HUES48 (cell line): ENCODE data around the gene F2RL1.
"Not testable (repeated sequence)": the region's sequence is repeated elsewhere in the genome, so short reads cannot be mapped to it uniquely, and the experiment has no call there.

Experiments
- H3K27ac ChIP-seq: one replicate; pipeline ENCODE4 v1.7.0; 2013; ENCODE audit warnings: low read depth, low read length, inconsistent platforms
- H3K27me3 ChIP-seq: 2 replicates; pipeline ENCODE4 v1.6.1; 2013; ENCODE audit warnings: mild to moderate bottlenecking, low read length; ENCODE audit not compliant: control insufficient read depth, insufficient read depth
- H3K36me3 ChIP-seq: 2 replicates; pipeline ENCODE4 v1.6.1; 2013; ENCODE audit warnings: low read length; ENCODE audit not compliant: control insufficient read depth, insufficient read depth
- H3K4me1 ChIP-seq: 2 replicates; pipeline ENCODE4 v1.6.1; 2013; ENCODE audit warnings: mild to moderate bottlenecking, low read length; ENCODE audit not compliant: control insufficient read depth, insufficient read depth
- H3K4me3 ChIP-seq: 2 replicates; pipeline ENCODE4 v1.5.1; 2013; ENCODE audit warnings: mild to moderate bottlenecking, low read depth, low read length
- H3K9ac ChIP-seq: 2 replicates; pipeline ENCODE4 v1.6.1; 2013; ENCODE audit warnings: mild to moderate bottlenecking, low read depth, low read length, moderate library complexity
- H3K9me3 ChIP-seq: 2 replicates; pipeline ENCODE4 v1.6.1; 2013; ENCODE audit warnings: low read length; ENCODE audit not compliant: control insufficient read depth, insufficient read depth

F2RL1 gene

GRCh38 chr5:76821136-76821535 is 2.3 kb downstream of the F2RL1 start:
- Histone ChIP-seq H3K4me3 (peak overlapping the region; percentile 89), H3K9me3 (no peaks in the 10 kb centered on the region), H3K27ac (peak overlapping the region; percentile 2), H3K36me3 (no peaks in the 10 kb centered on the region), H3K4me1 (peaks cover 12% of the 10 kb centered on the region), H3K9ac (no peak overlapping the region), H3K27me3 (peaks cover 11% of the 10 kb centered on the region; the same call in 1 of the 2 replicates)

GRCh38 chr5:76822105-76822731 is 3.4 kb downstream of the F2RL1 start:
- Histone ChIP-seq H3K4me1 (peaks cover 12% of the 10 kb centered on the region), H3K27me3 (peaks cover 11% of the 10 kb centered on the region; the same call in 1 of the 2 replicates)
- not testable (repeated sequence) for H3K9me3 ChIP-seq, H3K36me3 ChIP-seq, H3K9ac ChIP-seq, H3K27ac ChIP-seq, H3K4me3 ChIP-seq

- not testable (repeated sequence) for H3K9ac ChIP-seq, H3K36me3 ChIP-seq, H3K27ac ChIP-seq, H3K4me1 ChIP-seq, H3K9me3 ChIP-seq, H3K27me3 ChIP-seq, H3K4me3 ChIP-seq
These were observed 7.6 kb downstream of the F2RL1 start for GRCh38 chr5:76826416-76826815.

GRCh38 chr5:76831110-76831452 is 12.3 kb downstream of the F2RL1 start:
- no peaks in the 10 kb centered on the region for H3K9me3 ChIP-seq
- no peak overlapping the region for H3K27ac ChIP-seq
- no peak overlapping the region for H3K9ac ChIP-seq
- no peaks in the 10 kb centered on the region for H3K27me3 ChIP-seq
- H3K4me3 ChIP-seq: no peak overlapping the region
- no peaks in the 10 kb centered on the region for H3K4me1 ChIP-seq
- H3K36me3 ChIP-seq: peaks cover 21% of the 10 kb centered on the region

- Histone ChIP-seq H3K27ac (no peak overlapping the region), H3K4me3 (no peak overlapping the region)
These were observed 17.4 kb downstream of the F2RL1 start for GRCh38 chr5:76836181-76836580.

GRCh38 chr5:76836585-76836984 is 17.8 kb downstream of the F2RL1 start:
- Histone ChIP-seq H3K4me1 (peaks cover 9% of the 10 kb centered on the region; the same call in 1 of the 2 replicates), H3K27ac (no peak overlapping the region), H3K9me3 (no peaks in the 10 kb centered on the region), H3K9ac (no peak overlapping the region), H3K36me3 (peaks cover 21% of the 10 kb centered on the region), H3K4me3 (no peak overlapping the region), H3K27me3 (peaks cover 3% of the 10 kb centered on the region; the same call in 1 of the 2 replicates)

More at GRCh38 chr5:76836181-76836580, 17.4 kb downstream of the F2RL1 start:
- peaks cover 21% of the 10 kb centered on the region for H3K36me3 ChIP-seq
- no peak overlapping the region for H3K9ac ChIP-seq
- peaks cover 3% of the 10 kb centered on the region; the same call in 1 of the 2 replicates for H3K27me3 ChIP-seq
- no peaks in the 10 kb centered on the region for H3K9me3 ChIP-seq
- H3K4me1 ChIP-seq: peaks cover 9% of the 10 kb centered on the region; the same call in 1 of the 2 replicates

GRCh38 chr5:76838481-76839261 is 19.8 kb downstream of the F2RL1 start:
- H3K4me3 ChIP-seq: no peak overlapping the region
- peaks cover 9% of the 10 kb centered on the region for H3K36me3 ChIP-seq
- peak overlapping the region; percentile 59 for H3K27ac ChIP-seq
- H3K9ac ChIP-seq: no peak overlapping the region; the same call in 1 of the 2 replicates
- peaks cover 3% of the 10 kb centered on the region; the same call in 1 of the 2 replicates for H3K27me3 ChIP-seq
- peaks cover 9% of the 10 kb centered on the region; the same call in 1 of the 2 replicates for H3K4me1 ChIP-seq
- H3K9me3 ChIP-seq: no peaks in the 10 kb centered on the region

GRCh38 chr5:76841361-76841760 is 22.5 kb downstream of the F2RL1 start:
- Histone ChIP-seq H3K36me3 (no peaks in the 10 kb centered on the region), H3K4me3 (no peak overlapping the region), H3K27me3 (peaks cover 3% of the 10 kb centered on the region; the same call in 1 of the 2 replicates), H3K9ac (no peak overlapping the region), H3K4me1 (peaks cover 9% of the 10 kb centered on the region; the same call in 1 of the 2 replicates), H3K9me3 (peaks cover 9% of the 10 kb centered on the region), H3K27ac (no peak overlapping the region)

GRCh38 chr5:76845890-76846289 is 27.1 kb downstream of the F2RL1 start:
- H3K36me3 ChIP-seq: no peaks in the 10 kb centered on the region
- H3K4me1 ChIP-seq: no peaks in the 10 kb centered on the region
- no peaks in the 10 kb centered on the region for H3K27me3 ChIP-seq
- no peak overlapping the region for H3K4me3 ChIP-seq
- no peak overlapping the region for H3K27ac ChIP-seq
- H3K9ac ChIP-seq: no peak overlapping the region
- H3K9me3 ChIP-seq: peaks cover 9% of the 10 kb centered on the region

GRCh38 chr5:76849419-76850291 is 30.8 kb downstream of the F2RL1 start, which contains the start of gene S100Z:
S100Z (plus strand) TSS chr5:76850014; CDS start chr5:76875360, 25,346 bp downstream.
- Histone ChIP-seq H3K4me1 (no peaks in the 10 kb centered on the region), H3K9ac (no peak within 1 kb of the TSS), H3K36me3 (no peaks in the 10 kb centered on the region), H3K27ac (no peak within 1 kb of the TSS), H3K9me3 (peaks cover 13% of the 10 kb centered on the region), H3K4me3 (no peak within 1 kb of the TSS), H3K27me3 (no peaks in the 10 kb centered on the region)
